Body of pancreas (tissue), 4 donors: Measurements from ENCODE around the gene LGALS1. TPM values are rescaled to one million over a fixed set of nuclear protein-coding genes. Genes with fewer than 3 reads are reported as not detected.
A peak's percentile ranks its signal among the peaks of the same experiment; 100 is the strongest.

ENCODE experiments used
- ATAC-seq: fragments of 150-250 bp; one replicate; pipeline ENCODE4 v1.9.1; 2016
- DNase-seq, 4 donors: peaks; one replicate each; pipeline ENCODE4 v3.0.0-alpha.2; 2019
- H3K27ac ChIP-seq, 4 donors: fragments of 200-600 bp; sonication (generic); 1 replicate in 3 of 4; 2 replicates in 1 of 4; pipeline versions ENCODE4 v1.5.1 to v1.6.1; 2016 to 2019; ENCODE audit warnings: mild to moderate bottlenecking in 1 of 4, mixed read lengths in 1 of 4, moderate library complexity in 1 of 4
- H3K27me3 ChIP-seq, 2 donors: fragments of 200-600 bp; sonication (generic); one replicate each; pipeline ENCODE4 v1.6.0; 2016; ENCODE audit warnings: mild to moderate bottlenecking in 1 of 2
- H3K36me3 ChIP-seq, 2 donors: fragments of 200-600 bp; sonication (generic); replicated peaks in 1 of 2; 2 replicates each; pipeline ENCODE4 v1.5.1; 2016; ENCODE audit warnings: low read depth in 2 of 2; ENCODE audit not compliant: insufficient read depth in 1 of 2
- H3K4me1 ChIP-seq: fragments of 200-600 bp; sonication (generic); one replicate; pipeline ENCODE4 v1.6.0; 2016
- H3K4me3 ChIP-seq, 2 donors: fragments of 200-600 bp; sonication (generic); 1 replicate in 1 of 2; 2 replicates in 1 of 2; pipeline ENCODE4 v1.5.1; 2016 to 2019
- H3K9me3 ChIP-seq, 3 donors: fragments of 200-600 bp; sonication (generic); 1 replicate in 2 of 3; 2 replicates in 1 of 3; pipeline ENCODE4 v1.5.1; 2016
- POLR2A ChIP-seq, 3 donors: fragments of 450-650 bp; IDR thresholded peaks; one replicate each; pipeline ENCODE4 v1.6.1; 2016; ENCODE audit warnings: antibody characterized with exemption in 3 of 3, mild to moderate bottlenecking in 2 of 3
- WGBS, 2 donors: methylation state at CpG; one replicate each; pipeline ENCODE4 v1.1.5; 2017; 5-methylcytosine and 5-hydroxymethylcytosine counted together
- intact Hi-C: fragments of 100-400 bp; cut with DNase I; formaldehyde crosslinking; loops from one replicate; pipeline ENCODE4 v1.15.1; 2023
- total RNA-seq, 2 donors: library from RNA; depleted of rRNA; stranded (reverse); fragments of >200 nt; gene quantifications; one replicate each; pipeline ENCODE4 v1.1.0, GENCODE V29; 2016
- TF ChIP-seq, protein P1 (sequence below), 7 experiments: fragments of 450-650 bp in 4 of 7; fragments of 200-600 bp in 3 of 7; sonication (generic) in 3 of 7; IDR thresholded peaks; one replicate each; pipeline ENCODE4 v1.5.1; 2016 to 2019; ENCODE audit warnings: antibody characterized with exemption in 7 of 7

Gene LGALS1
- total RNA-seq, 2 donors from 2014 or later: 90.3 to 325 TPM

DNA sequence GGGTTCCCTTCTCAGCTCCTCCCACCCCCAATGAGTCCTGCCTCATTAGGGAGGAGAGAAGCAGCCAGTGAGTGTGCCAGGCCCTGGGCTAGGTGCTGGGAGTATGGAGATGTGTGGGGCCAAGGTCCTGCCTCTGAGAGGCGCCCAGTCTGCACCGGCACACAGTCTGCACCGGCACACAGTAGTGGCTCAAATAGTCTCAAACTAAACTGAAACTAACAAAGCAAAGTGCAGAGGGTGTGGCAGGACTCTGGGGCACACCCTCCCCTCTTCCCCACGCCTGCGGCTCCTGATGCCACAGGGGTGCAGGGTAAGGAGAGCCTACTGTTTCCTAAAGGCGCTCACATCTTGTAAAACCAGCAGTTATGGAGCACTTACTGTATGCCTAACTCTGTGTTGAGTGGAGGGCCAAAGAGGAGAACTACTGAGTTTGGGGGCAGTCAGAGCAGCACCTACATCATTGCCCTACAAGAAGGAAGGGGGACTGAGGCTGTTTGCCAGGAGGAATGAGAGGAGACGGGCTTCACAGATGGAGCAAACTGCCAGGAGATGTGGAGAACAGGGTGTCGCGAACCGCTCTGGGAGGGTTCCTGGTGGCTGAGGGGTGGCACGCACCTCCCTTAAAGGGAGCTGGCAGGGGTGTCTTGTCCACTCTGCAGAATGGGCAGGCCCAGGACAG, 36.9 kb upstream of the LGALS1 start:
- Histone ChIP-seq H3K4me3 (no peak overlapping the region), H3K27ac (no peak overlapping the region), H3K27me3 (no peaks in the 10 kb centered on the region), H3K9me3 (no peaks in the 10 kb centered on the region), H3K4me1 (peaks cover 39% of the 10 kb centered on the region), H3K36me3 (no peaks in the 10 kb centered on the region)
- 54 to 70% methylated on average over 8 to 11 of the region's 11 CpGs for WGBS, 2 donors
- TF ChIP-seq, protein P1, sequence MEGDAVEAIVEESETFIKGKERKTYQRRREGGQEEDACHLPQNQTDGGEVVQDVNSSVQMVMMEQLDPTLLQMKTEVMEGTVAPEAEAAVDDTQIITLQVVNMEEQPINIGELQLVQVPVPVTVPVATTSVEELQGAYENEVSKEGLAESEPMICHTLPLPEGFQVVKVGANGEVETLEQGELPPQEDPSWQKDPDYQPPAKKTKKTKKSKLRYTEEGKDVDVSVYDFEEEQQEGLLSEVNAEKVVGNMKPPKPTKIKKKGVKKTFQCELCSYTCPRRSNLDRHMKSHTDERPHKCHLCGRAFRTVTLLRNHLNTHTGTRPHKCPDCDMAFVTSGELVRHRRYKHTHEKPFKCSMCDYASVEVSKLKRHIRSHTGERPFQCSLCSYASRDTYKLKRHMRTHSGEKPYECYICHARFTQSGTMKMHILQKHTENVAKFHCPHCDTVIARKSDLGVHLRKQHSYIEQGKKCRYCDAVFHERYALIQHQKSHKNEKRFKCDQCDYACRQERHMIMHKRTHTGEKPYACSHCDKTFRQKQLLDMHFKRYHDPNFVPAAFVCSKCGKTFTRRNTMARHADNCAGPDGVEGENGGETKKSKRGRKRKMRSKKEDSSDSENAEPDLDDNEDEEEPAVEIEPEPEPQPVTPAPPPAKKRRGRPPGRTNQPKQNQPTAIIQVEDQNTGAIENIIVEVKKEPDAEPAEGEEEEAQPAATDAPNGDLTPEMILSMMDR (IDR thresholded peaks at IDR 0.05): no peak
- no peak for TF ChIP-seq POLR2A (IDR thresholded peaks at IDR 0.05)
- ATAC-seq: no peak
- DNase-seq: no peak
- intact Hi-C loops: no loop called here

DNA sequence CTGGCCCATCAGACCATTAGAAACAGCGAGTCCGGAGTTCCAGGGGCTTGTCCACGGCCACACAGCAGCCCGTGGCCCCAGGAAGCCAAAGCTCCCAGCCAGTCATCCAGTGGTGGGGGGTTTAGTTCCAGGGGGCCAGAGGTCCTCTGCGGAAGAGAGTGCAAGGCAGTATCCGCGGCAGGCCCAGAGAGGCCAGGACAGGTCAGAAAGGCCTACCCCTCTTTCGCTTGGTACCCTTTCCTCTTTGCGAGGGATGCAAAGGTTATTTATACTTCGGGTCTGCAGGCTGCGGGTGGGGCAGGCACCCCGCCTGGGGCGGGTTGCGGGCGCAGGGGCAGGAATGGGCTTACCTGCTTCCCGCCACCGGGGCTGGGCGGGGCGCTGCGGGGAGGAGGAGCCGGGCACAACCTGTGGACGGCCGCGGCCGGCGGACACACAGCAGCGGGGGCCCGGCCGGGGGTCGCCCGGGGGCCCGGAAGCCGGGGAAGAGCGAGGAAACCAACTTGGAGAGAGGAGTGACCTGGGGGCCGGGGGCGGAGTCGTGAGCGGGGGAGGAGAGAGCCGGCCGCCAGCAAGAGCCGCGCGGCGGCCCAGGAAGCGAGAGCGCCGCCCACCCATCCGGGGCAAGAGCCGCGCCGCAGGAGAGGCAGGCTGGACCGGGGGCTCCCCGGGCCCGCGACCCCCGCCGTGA, 36.2 kb upstream of the LGALS1 start, which contains the start of gene SH3BP1:
Gene SH3BP1, plus strand, starts transcription at position 600 of the 691 bp plus-strand sequence. CDS start 119 bp downstream, outside the sequence.
- Histone ChIP-seq H3K27me3 (no peaks in the 10 kb centered on the region), H3K9me3 (no peaks in the 10 kb centered on the region), H3K36me3 (no peaks in the 10 kb centered on the region), H3K4me1 (peaks cover 35% of the 10 kb centered on the region), H3K4me3 (peak within 1 kb of the TSS; percentile 20 to 49), H3K27ac (peak within 1 kb of the TSS in 2 of 4 donors; percentile 18 to 49)
- DNase-seq: peak; percentile 37 to 64 (median 57)
- TF ChIP-seq POLR2A (IDR thresholded peaks at IDR 0.05): peak in 1 of 3 donors; percentile 11
- TF ChIP-seq, protein P1 (IDR thresholded peaks at IDR 0.05): peak in 1 of 7 experiments; percentile 17
- intact Hi-C loops: no loop called here
- ATAC-seq: peak; percentile 54
- WGBS, 2 donors: 4 to 31% methylated on average over 13 to 55 of the region's 57 CpGs

DNA sequence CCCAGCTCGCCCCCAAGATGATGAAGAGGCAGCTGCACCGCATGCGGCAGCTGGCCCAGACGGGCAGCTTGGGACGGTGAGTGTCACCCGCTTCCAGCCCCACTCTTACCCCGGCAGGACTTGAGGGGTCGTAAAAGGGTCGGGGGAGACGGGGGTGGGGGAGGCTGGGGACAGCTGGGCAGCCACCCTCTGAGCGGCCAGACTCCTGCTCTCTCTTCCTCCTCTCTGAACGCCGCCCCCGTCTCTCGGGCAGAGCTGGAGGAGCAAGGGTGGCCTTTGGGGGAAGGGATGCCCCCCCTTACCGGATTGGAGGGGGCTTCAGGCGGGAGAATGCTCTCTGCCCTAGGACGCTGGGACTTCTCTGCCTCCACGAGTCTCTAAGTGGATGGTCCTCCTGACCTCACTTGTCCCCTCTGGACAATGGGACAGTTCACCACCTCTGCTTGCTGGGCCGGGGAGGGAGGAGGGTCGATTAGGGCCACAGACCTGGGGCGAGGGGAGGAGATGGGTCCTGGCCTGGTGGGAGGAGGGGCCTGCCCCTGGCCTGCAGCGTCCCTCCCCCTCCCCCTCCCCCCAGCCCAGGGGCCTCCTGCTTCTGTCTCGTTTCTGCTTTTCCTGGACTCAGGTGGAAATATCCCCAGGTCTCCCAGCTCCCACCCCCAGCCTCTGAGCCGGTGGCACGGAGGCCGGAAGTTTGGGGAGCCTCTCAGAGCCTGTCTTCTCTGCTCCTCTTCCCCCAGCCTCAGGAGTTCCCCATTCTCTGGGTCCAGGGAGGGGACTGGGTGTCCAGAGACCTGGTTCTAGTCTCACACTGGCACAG, 35.5 kb upstream of the LGALS1 start:
- TF ChIP-seq, protein P1 (IDR thresholded peaks at IDR 0.05): no peak
- TF ChIP-seq POLR2A (IDR thresholded peaks at IDR 0.05): no peak
- Histone ChIP-seq H3K4me3 (peak overlapping the region; percentile 20 to 49), H3K27ac (peak overlapping the region in 2 of 4 donors; percentile 18 to 49), H3K27me3 (no peaks in the 10 kb centered on the region), H3K4me1 (peaks cover 35% of the 10 kb centered on the region), H3K9me3 (no peaks in the 10 kb centered on the region), H3K36me3 (no peaks in the 10 kb centered on the region)
- WGBS, 2 donors: 10 to 54% methylated on average over 3 to 27 of the region's 27 CpGs
- intact Hi-C loops: loop anchor here (10.0 kb wide), 1 partner anchor 145 kb away; no protein-coding TSS in a partner anchor
- ATAC-seq (peak; percentile 5), DNase-seq (peak in 1 of 4 donors; percentile 17)

DNA sequence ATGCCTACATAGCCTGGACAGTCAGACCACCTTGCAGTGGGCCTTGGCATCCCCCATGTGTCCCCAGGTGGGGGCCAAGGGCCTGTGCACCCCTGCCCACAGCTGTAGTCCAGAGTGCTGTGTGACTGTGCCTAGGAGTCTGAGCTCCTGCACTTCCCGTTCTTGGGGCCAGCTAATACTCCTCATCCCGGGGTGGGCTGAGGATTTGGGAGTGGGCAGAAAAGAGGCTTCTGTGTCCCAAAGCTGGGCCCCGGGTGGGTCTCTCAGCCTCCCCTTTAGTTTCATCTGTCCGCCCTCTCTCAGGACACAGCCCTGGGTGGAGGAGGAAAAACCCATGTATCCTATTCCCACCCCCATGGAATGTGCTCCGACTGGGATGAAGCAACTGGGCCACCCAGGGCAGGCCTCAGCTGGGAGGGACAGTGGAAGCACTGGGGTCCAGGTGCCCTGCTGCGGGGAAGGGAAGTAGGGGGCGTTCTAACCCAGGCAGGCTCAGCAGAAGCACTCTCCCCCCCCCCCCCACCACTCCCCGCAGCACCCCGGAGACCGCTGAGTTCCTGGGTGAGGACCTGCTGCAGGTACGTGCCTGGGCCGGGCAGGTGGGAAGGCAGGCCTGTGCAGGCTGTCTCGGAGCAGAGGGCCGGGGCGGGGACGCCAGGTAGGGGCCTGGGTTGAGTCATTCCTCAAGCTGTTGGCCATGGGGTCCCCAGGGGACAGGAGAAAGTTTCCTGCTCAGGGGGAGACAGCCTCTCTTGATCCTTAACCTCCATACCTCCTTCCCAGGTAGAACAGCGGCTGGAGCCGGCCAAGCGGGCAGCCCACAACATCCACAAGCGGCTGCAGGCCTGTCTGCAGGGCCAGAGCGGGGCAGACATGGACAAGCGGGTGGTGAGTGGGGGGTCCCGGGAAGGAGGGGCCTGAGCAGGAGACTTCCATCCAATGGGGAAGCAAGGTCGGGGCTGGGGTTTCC, 34.6 kb upstream of the LGALS1 start:
- H3K4me1 ChIP-seq: peaks cover 35% of the 10 kb centered on the region
- TF ChIP-seq, protein P1 (IDR thresholded peaks at IDR 0.05): no peak
- no peak for TF ChIP-seq POLR2A (IDR thresholded peaks at IDR 0.05)
- WGBS, 2 donors: 68 to 81% methylated on average over 13 to 24 of the region's 24 CpGs
- ATAC-seq: no peak
- no peaks in the 10 kb centered on the region for H3K27me3 ChIP-seq
- intact Hi-C loops: loop anchor here (10.0 kb wide), 1 partner anchor 144 kb away; no protein-coding TSS in a partner anchor
- H3K9me3 ChIP-seq: no peaks in the 10 kb centered on the region
- H3K36me3 ChIP-seq: no peaks in the 10 kb centered on the region
- H3K27ac ChIP-seq: no peak overlapping the region
- DNase-seq: peak in 1 of 4 donors; percentile 15
- no peak overlapping the region for H3K4me3 ChIP-seq
